ENCODE data around the gene CLCF1. TPM values are rescaled to one million over a fixed set of nuclear protein-coding genes. Genes with fewer than 3 reads are reported as not detected.
"Not testable (repeated sequence)": the region's sequence is repeated elsewhere in the genome, so short reads cannot be mapped to it uniquely, and the experiment has no call there.

Gene CLCF1
- total and polyA plus RNA-seq, 10 of the 15 experiments (the other 5 are each of a cell fraction or from before 2014, with no cell fraction given), result 0.16 to 2.1 (median 0.63) TPM; not detected in 1

DNA sequence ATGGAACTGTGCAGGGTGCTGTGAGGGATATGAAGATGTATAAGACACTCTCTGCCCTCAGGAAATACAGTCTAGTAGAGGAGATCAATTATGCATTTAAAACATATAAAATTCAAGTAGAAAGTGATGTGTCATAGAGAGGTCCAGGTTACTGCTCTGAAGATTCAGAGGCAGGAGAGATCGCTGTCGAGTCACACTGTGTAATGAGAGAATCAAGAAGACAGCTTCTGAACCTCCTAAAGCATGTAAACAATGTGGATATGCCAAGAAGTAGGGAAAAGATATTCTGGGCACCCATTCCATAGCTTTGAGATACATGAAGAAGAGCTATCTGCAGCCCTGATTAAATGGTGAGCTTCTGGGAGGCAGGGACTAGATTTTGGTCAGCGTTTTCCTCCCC lies 53.4 kb downstream of the CLCF1 start:
- Histone ChIP-seq H3K36me3 (ENCODE audit: control insufficient read depth in 2 of 2, insufficient read depth in 2 of 2, low read length in 1 of 2) (no peaks in the 10 kb centered on the region), H3K9me3 (replicated peaks; ENCODE audit: control insufficient read depth, insufficient read depth, low read length) (no peaks in the 10 kb centered on the region), H3K27ac (ENCODE audit: control insufficient read depth, insufficient read depth) (no peak overlapping the region), H3K27me3 (replicated peaks in 1 of 2; ENCODE audit: control insufficient read depth in 2 of 2, insufficient read depth in 2 of 2, low read length in 1 of 2) (no peaks in the 10 kb centered on the region), H3K9ac (ENCODE audit: control insufficient read depth, insufficient read depth, low read length) (no peak overlapping the region), H3K4me1 (ENCODE audit: control insufficient read depth, insufficient read depth, low read length) (peaks cover 3% of the 10 kb centered on the region), H3K4me2 (ENCODE audit: control insufficient read depth, insufficient read depth) (no peak overlapping the region), H4K20me1 (ENCODE audit: control insufficient read depth, insufficient read depth) (no peaks in the 10 kb centered on the region), H3K4me3 (no peak overlapping the region), H3K79me2 (ENCODE audit: control insufficient read depth, insufficient read depth, low read length) (no peaks in the 10 kb centered on the region), H2AFZ (ENCODE audit: control insufficient read depth, low read depth, low read length) (no peak overlapping the region)
- in situ Hi-C loops (cut with MboI) (no loop called here), intact Hi-C loops (cut with micrococcal nuclease; ENCODE audit: unreplicated experiment) (no loop called here)
- CTCF ChIA-PET, result interaction anchor here (1.4 to 12.1 kb wide), 5 partner anchors 25 to 130 kb away, joined by 3 to 151 read pairs (median 72); partner anchors contain the start of gene POLD4
- RAD21 ChIA-PET (ENCODE audit: unreplicated experiment), result interaction anchor here (0.7 to 7.8 kb wide), 3 partner anchors 33 to 61 kb away, joined by 4 to 75 read pairs (median 64); partner anchors contain the start of genes CLCF1 and POLD4
- SMC1A ChIA-PET (ENCODE audit: uncharacterized antibody, unreplicated experiment), result interaction anchor here (0.5 to 7.6 kb wide), 12 partner anchors 11 to 552 kb away, joined by 3 to 82 read pairs (median 4); partner anchors contain the start of gene POLD4
- WGBS (ENCODE audit: insufficient coverage, insufficient replicate concordance, low lambda C conversion rate, missing lambda C conversion rate), result 65% methylated on average over 3 of the region's 3 CpGs
- TF ChIP-seq POU2F2 (IDR thresholded peaks at IDR 0.05; ENCODE audit: borderline replicate concordance, low read depth, low read length) (no peak), RFX5 (IDR thresholded peaks at IDR 0.05; ENCODE audit: low read depth, low read length) (no peak), SUPT20H (IDR thresholded peaks at IDR 0.05; ENCODE audit: borderline replicate concordance, control insufficient read depth, low read depth, low read length) (no peak)
- POLR2A ChIA-PET, result interaction anchor here (0.6 to 0.9 kb wide), 3 partner anchors 24 to 150 kb away, joined by 3 to 5 read pairs (median 5); no protein-coding TSS in a partner anchor
- ATAC-seq (no peak), DNase-seq (ENCODE audit: low read depth, low spot score) (no peak), FAIRE-seq (no peak)
- BruUV-seq (replicated peaks), result no TSS peak

GRCh38 chr11:67318876-67319275 lies 54.5 kb downstream of the CLCF1 start:
- SMC1A ChIA-PET (ENCODE audit: uncharacterized antibody, unreplicated experiment), result interaction anchor here (1.0 to 7.6 kb wide), 10 partner anchors 12 to 63 kb away, joined by 4 to 82 read pairs (median 6); partner anchors contain the start of genes GRK2 and POLD4
- H3K9ac ChIP-seq (ENCODE audit: control insufficient read depth, insufficient read depth, low read length); H3K4me1 ChIP-seq (ENCODE audit: control insufficient read depth, insufficient read depth, low read length); H3K9me3 ChIP-seq (replicated peaks; ENCODE audit: control insufficient read depth, insufficient read depth, low read length); H4K20me1 ChIP-seq (ENCODE audit: control insufficient read depth, insufficient read depth); intact Hi-C loops (cut with micrococcal nuclease; ENCODE audit: unreplicated experiment); H2AFZ ChIP-seq (ENCODE audit: control insufficient read depth, low read depth, low read length); DNase-seq (ENCODE audit: low read depth, low spot score); H3K36me3 ChIP-seq (ENCODE audit: control insufficient read depth in 2 of 2, insufficient read depth in 2 of 2, low read length in 1 of 2); ATAC-seq; FAIRE-seq; BruUV-seq (replicated peaks); H3K4me2 ChIP-seq (ENCODE audit: control insufficient read depth, insufficient read depth); H3K27ac ChIP-seq (ENCODE audit: control insufficient read depth, insufficient read depth); H3K27me3 ChIP-seq (replicated peaks in 1 of 2; ENCODE audit: control insufficient read depth in 2 of 2, insufficient read depth in 2 of 2, low read length in 1 of 2); H3K79me2 ChIP-seq (ENCODE audit: control insufficient read depth, insufficient read depth, low read length): not testable (repeated sequence)
- 85% methylated on average over 12 of the region's 12 CpGs for WGBS (ENCODE audit: insufficient coverage, insufficient replicate concordance, low lambda C conversion rate, missing lambda C conversion rate)
- in situ Hi-C loops (cut with MboI), result loop anchor here (5.0 kb wide), 1 partner anchor 57 kb away; no protein-coding TSS in a partner anchor
- RAD21 ChIA-PET (ENCODE audit: unreplicated experiment), result interaction anchor here (2.8 to 7.8 kb wide), 3 partner anchors 27 to 63 kb away, joined by 21 to 75 read pairs (median 64); partner anchors contain the start of gene POLD4
- peak overlapping the region; percentile 80; the same call in 1 of the 2 replicates for H3K4me3 ChIP-seq
- CTCF ChIA-PET, result interaction anchor here (0.6 to 12.1 kb wide), 9 partner anchors 10 to 123 kb away, joined by 3 to 151 read pairs (median 11); partner anchors contain the start of gene POLD4
- POLR2A ChIA-PET, result interaction anchor here (1.1 to 2.6 kb wide), 2 partner anchors 51 to 63 kb away, joined by 4 to 23 read pairs; partner anchors contain the start of gene GRK2
